ENCODE data around the gene MYMK. TPM values are rescaled to one million over a fixed set of nuclear protein-coding genes. Genes with fewer than 3 reads are reported as not detected.
A peak's percentile ranks its signal among the peaks of the same experiment; 100 is the strongest.

Gene MYMK
- total and polyA plus RNA-seq, 2 of the 8 experiments (the other 6 are each of a cell fraction or from before 2014, with no cell fraction given) = not detected

GRCh38 chr9:133533857-133534256 lies 9.1 kb upstream of the MYMK start:
- peak overlapping the region; percentile 15; the same call in 1 of the 2 replicates for H3K18ac ChIP-seq (ENCODE audit: extremely low read depth, low read length)
- peaks cover 2% of the 10 kb centered on the region; the same call in 1 of the 2 replicates for H3K23me2 ChIP-seq (ENCODE audit: low read depth, low read length)
- no peaks in the 10 kb centered on the region for H4K20me1 ChIP-seq (replicated peaks in 1 of 2; ENCODE audit: control insufficient read depth in 1 of 2, insufficient read depth in 2 of 2, low read length in 2 of 2)
- no peak overlapping the region for H4K8ac ChIP-seq (ENCODE audit: extremely low read depth, insufficient read depth, low read length)
- H4K91ac ChIP-seq (replicated peaks; ENCODE audit: insufficient read length, low read length) = no peak overlapping the region
- no peak overlapping the region for H4K5ac ChIP-seq (ENCODE audit: insufficient read length, low read depth, low read length)
- no peaks in the 10 kb centered on the region for H3K79me1 ChIP-seq (ENCODE audit: low read depth, low read length)
- ChIA-PET POLR2A (ENCODE audit: partially characterized antibody) (interaction anchor here (1.9 kb wide), 1 partner anchor 9 kb away, joined by 7 read pairs; no protein-coding TSS in a partner anchor), CTCF (ENCODE audit: partially characterized antibody) (interaction anchor here (0.7 to 4.6 kb wide), 29 partner anchors 8 to 248 kb away, joined by 3 to 19 read pairs (median 5); no protein-coding TSS in a partner anchor)
- H2AFZ ChIP-seq (ENCODE audit: low read length) = peak overlapping the region; percentile 71; the same call in 1 of the 2 replicates
- peak overlapping the region in 2 of 4 experiments; percentile 23 to 59; a peak in 4 of 8 replicates for H3K4me3 ChIP-seq (ENCODE audit: extremely low read depth in 1 of 4, insufficient read depth in 2 of 4, low read depth in 3 of 4, low read length in 4 of 4)
- TF ChIP-seq CHD2 (IDR thresholded peaks at IDR 0.05; ENCODE audit: low read length) (no peak), SUZ12 (IDR thresholded peaks at IDR 0.05; ENCODE audit: low read length) (peak; percentile 28; the same call in 1 of the 2 replicates), HDAC6 (IDR thresholded peaks at IDR 0.05; ENCODE audit: low read depth, low read length) (no peak)
- H2AK5ac ChIP-seq (ENCODE audit: low read depth, low read length) = no peak overlapping the region
- H2BK5ac ChIP-seq (ENCODE audit: low read depth, low read length) = no peak overlapping the region
- WGBS, 2 experiments (ENCODE audit: extremely low coverage in 1 of 2, insufficient coverage in 1 of 2, insufficient read length in 1 of 2, insufficient replicate concordance in 2 of 2, low coverage in 1 of 2, low lambda C conversion rate in 2 of 2, missing lambda C conversion rate in 1 of 2) = 50% methylated on average over 8 of the region's 9 CpGs; no CpG with 5 or more reads in 1 of the 2 experiments
- no peak overlapping the region for H2BK120ac ChIP-seq (replicated peaks; ENCODE audit: low read depth, low read length)
- no peaks in the 10 kb centered on the region for H3K36me3 ChIP-seq (ENCODE audit: control insufficient read depth in 2 of 4, insufficient read depth in 4 of 4, low read length in 3 of 4)
- H2BK15ac ChIP-seq (ENCODE audit: low read length) = peak overlapping the region; percentile 98; the same call in 1 of the 2 replicates
- FAIRE-seq (no peak), DNase-seq (ENCODE audit: low read depth in 1 of 2, low spot score in 2 of 2) (no peak)
- H3K4me2 ChIP-seq (ENCODE audit: insufficient read depth in 1 of 2, low read depth in 2 of 2, low read length in 2 of 2) = peak overlapping the region; percentile 58 to 94
- no peak overlapping the region for H2BK20ac ChIP-seq (ENCODE audit: low read length)
- H3K9me3 ChIP-seq (ENCODE audit: insufficient read depth in 2 of 2, low read depth in 1 of 2, low read length in 1 of 2) = no peaks in the 10 kb centered on the region
- no peak overlapping the region for H3K23ac ChIP-seq (ENCODE audit: insufficient read length)
- H3K9ac ChIP-seq (replicated peaks in 1 of 4; ENCODE audit: extremely low read depth in 1 of 4, low read depth in 3 of 4, low read length in 3 of 4) = no peak overlapping the region
- no peak overlapping the region for H3K14ac ChIP-seq (ENCODE audit: insufficient read length)
- H3K4me1 ChIP-seq (replicated peaks in 1 of 4; ENCODE audit: control insufficient read depth in 3 of 4, insufficient read depth in 4 of 4, low read length in 3 of 4) = peaks cover 0 to 33% (median 17%) of the 10 kb centered on the region in 4 experiments; a peak in 6 of 7 replicates
- no peak overlapping the region for H3K27ac ChIP-seq (ENCODE audit: low read depth, low read length)
- no peak overlapping the region for H3K56ac ChIP-seq (replicated peaks; ENCODE audit: insufficient read length, low read depth, low read length)
- H2BK12ac ChIP-seq (ENCODE audit: low read depth, low read length) = peak overlapping the region; percentile 88; the same call in 1 of the 2 replicates
- H3K4ac ChIP-seq (replicated peaks; ENCODE audit: insufficient read length, low read depth, low read length) = no peak overlapping the region
- no peaks in the 10 kb centered on the region for H3K79me2 ChIP-seq (ENCODE audit: control insufficient read depth in 1 of 2, insufficient read depth in 2 of 2, low read length in 2 of 2)
- peaks cover 0 to 31% (median 18%) of the 10 kb centered on the region in 4 experiments; a peak in 6 of 7 replicates for H3K27me3 ChIP-seq (replicated peaks in 1 of 4; ENCODE audit: control insufficient read depth in 3 of 4, extremely low read depth in 1 of 4, insufficient read depth in 3 of 4, low read length in 3 of 4)
